Measurements from ENCODE around the gene ATP6V1F.
A peak's percentile ranks its signal among the peaks of the same experiment; 100 is the strongest.

The ATP6V1F gene

DNA sequence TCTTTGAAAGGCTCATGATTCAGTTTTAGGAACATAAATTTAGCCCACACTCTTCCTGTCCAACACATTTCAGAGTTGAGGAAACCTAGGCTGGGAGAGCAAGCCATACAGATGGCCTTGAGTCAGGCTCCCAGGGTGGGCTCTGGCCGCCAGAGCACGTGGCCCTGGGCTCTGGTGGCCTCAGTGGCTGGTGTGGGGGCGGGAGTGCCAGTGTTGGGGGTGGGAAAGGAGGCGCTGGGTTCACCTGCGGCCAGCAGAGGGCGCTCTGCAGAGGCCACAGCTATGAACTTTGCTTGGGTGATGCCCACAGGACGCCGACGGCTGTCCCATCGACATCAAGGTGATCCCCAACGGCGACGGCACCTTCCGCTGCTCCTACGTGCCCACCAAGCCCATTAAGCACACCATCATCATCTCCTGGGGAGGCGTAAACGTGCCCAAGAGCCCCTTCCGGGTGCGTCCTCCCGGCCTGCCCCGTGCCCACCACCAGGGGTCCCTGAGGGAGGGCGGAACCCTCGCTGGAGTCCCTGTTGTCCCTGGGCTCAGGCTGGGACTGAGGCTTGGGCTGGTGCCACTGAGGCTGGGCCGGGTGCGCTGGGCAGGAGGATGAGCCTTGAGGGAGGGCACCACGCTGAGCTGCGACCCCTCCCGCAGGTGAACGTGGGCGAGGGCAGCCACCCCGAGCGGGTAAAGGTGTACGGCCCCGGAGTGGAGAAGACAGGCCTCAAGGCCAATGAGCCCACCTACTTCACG, 20.6 kb upstream of the ATP6V1F start:
- peak; percentile 91 for FAIRE-seq

DNA sequence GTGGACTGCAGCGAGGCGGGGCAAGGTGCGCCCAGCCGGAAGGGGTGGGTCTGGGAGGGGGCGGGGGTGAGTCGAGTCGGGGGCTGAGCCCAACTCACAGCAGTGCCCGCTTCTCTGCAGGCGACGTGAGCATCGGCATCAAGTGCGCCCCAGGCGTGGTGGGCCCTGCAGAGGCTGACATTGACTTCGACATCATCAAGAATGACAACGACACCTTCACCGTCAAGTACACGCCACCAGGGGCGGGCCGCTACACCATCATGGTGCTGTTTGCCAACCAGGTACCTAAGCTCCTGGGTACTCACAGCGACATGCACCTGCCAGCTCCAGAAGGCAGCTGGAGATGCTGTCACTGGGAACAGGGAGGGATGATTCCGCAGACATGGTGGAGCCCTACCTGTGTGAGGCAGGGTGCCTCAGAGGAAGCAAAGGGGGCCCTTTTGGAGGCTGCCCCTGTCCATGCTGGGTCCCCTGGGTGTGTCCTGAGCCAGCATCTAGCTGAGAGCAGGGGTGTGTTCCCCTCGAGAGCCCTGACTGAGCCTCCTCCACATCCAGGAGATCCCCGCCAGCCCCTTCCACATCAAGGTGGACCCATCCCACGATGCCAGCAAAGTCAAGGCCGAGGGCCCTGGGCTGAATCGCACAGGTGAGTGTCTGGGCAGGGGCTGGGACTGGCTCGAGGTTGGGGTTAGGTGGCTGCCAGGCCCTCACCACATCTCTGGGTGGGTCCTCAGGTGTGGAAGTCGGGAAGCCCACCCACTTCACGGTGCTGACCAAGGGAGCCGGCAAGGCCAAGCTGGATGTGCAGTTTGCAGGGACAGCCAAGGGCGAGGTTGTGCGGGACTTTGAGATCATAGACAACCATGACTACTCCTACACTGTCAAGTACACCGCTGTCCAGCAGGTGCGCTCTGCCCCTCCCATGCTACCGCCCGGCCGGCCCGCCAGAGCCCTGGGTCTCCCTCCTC, 19.7 kb upstream of the ATP6V1F start:
- TF ChIP-seq PAX5 (IDR thresholded peaks at IDR 0.05; ENCODE audit: insufficient read depth, low read length, severe bottlenecking) (no peak), SPI1 (IDR thresholded peaks at IDR 0.05; ENCODE audit: low read depth, low read length) (no peak), POLR2AphosphoS5 (IDR thresholded peaks at IDR 0.05; ENCODE audit: low read depth, low read length) (no peak), POLR2A (IDR thresholded peaks at IDR 0.05; ENCODE audit: low read depth, low read length) (no peak), TAF1 (IDR thresholded peaks at IDR 0.05; ENCODE audit: low read depth, low read length) (no peak), POU2F2 (IDR thresholded peaks at IDR 0.05; ENCODE audit: low read depth, low read length) (no peak)
- no peak for DNase-seq (ENCODE audit: insufficient read length, low spot score)
- FAIRE-seq = no peak

More for the DNA sequence above, 20.6 kb upstream of the ATP6V1F start:
- DNase-seq (ENCODE audit: insufficient read length, low spot score) = peak; percentile 93
- no peak for TF ChIP-seq POLR2AphosphoS5 (IDR thresholded peaks at IDR 0.05; ENCODE audit: low read depth, low read length)
- TF ChIP-seq POLR2A (IDR thresholded peaks at IDR 0.05; ENCODE audit: low read depth, low read length) = no peak
- no peak for TF ChIP-seq PAX5 (IDR thresholded peaks at IDR 0.05; ENCODE audit: insufficient read depth, low read length, severe bottlenecking)
- no peak for TF ChIP-seq POU2F2 (IDR thresholded peaks at IDR 0.05; ENCODE audit: low read depth, low read length)
- no peak for TF ChIP-seq SPI1 (IDR thresholded peaks at IDR 0.05; ENCODE audit: low read depth, low read length)
- no peak for TF ChIP-seq TAF1 (IDR thresholded peaks at IDR 0.05; ENCODE audit: low read depth, low read length)

DNA sequence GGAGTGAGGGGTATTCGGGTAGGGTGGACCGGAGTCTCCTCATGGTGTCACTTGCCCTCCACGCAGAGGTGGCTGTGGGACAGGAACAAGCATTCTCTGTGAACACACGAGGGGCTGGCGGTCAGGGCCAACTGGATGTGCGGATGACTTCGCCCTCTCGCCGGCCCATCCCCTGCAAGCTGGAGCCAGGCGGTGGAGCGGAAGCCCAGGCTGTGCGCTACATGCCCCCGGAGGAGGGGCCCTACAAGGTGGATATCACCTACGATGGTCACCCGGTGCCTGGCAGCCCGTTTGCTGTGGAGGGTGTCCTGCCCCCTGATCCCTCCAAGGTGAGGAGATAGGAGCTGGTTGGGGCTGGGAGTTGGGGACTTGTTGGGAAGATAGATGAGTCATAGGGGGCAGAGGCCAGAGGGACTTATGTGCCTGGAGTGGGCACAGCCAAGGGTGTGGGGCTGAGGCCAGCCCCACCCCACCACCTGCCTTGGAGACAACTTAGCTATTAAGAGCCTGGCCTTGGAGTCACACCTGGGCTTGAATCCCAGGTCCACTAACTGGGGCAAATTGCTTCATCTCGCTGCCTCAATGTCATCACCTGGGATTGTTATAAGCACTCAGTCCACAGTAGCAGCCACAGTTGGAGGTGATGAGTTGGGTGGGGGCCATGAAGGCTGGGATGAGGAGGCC, 18.6 kb upstream of the ATP6V1F start:
- TF ChIP-seq POLR2AphosphoS5 (IDR thresholded peaks at IDR 0.05; ENCODE audit: low read depth, low read length) = no peak
- no peak for TF ChIP-seq POLR2A (IDR thresholded peaks at IDR 0.05; ENCODE audit: low read depth, low read length)
- no peak for TF ChIP-seq PAX5 (IDR thresholded peaks at IDR 0.05; ENCODE audit: insufficient read depth, low read length, severe bottlenecking)
- TF ChIP-seq POU2F2 (IDR thresholded peaks at IDR 0.05; ENCODE audit: low read depth, low read length) = no peak
- no peak for TF ChIP-seq TAF1 (IDR thresholded peaks at IDR 0.05; ENCODE audit: low read depth, low read length)
- no peak for TF ChIP-seq SPI1 (IDR thresholded peaks at IDR 0.05; ENCODE audit: low read depth, low read length)
- FAIRE-seq (no peak), DNase-seq (ENCODE audit: insufficient read length, low spot score) (no peak)

GRCh38 chr7:128844777-128845311, 17.8 kb upstream of the ATP6V1F start:
- no peak for FAIRE-seq
- TF ChIP-seq POU2F2 (IDR thresholded peaks at IDR 0.05; ENCODE audit: low read depth, low read length) (no peak), POLR2AphosphoS5 (IDR thresholded peaks at IDR 0.05; ENCODE audit: low read depth, low read length) (no peak), TAF1 (IDR thresholded peaks at IDR 0.05; ENCODE audit: low read depth, low read length) (no peak)
- DNase-seq (ENCODE audit: insufficient read length, low spot score) = no peak

DNA sequence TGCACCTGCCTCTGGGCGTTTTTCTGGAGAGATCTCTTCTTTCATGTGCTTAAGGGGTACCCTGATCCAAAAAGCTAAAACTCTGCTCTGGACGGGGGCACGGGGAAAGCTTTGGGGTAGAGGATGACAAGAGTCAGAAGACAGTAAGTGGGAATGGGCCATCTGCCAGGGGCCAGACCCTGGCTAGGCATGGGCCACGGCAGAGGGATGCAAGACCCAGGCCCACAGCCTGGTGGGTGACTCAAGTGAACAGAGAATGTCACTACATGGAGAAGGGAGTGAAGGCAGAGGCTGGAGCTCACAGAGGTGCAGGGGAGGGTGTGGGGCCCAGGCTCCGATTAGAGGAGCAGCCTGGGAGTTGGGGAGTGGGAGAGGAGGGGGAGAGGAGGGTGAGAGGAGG, 17.2 kb upstream of the ATP6V1F start:
- DNase-seq (ENCODE audit: insufficient read length, low spot score) (no peak), FAIRE-seq (no peak)
- TF ChIP-seq PAX5 (IDR thresholded peaks at IDR 0.05; ENCODE audit: insufficient read depth, low read length, severe bottlenecking) (no peak), SPI1 (IDR thresholded peaks at IDR 0.05; ENCODE audit: low read depth, low read length) (no peak), POLR2AphosphoS5 (IDR thresholded peaks at IDR 0.05; ENCODE audit: low read depth, low read length) (no peak), POLR2A (IDR thresholded peaks at IDR 0.05; ENCODE audit: low read depth, low read length) (no peak), TAF1 (IDR thresholded peaks at IDR 0.05; ENCODE audit: low read depth, low read length) (no peak), POU2F2 (IDR thresholded peaks at IDR 0.05; ENCODE audit: low read depth, low read length) (no peak)

- DNase-seq (ENCODE audit: insufficient read length, low spot score) (no peak), FAIRE-seq (no peak)
- TF ChIP-seq POLR2A (IDR thresholded peaks at IDR 0.05; ENCODE audit: low read depth, low read length) = no peak
- TF ChIP-seq PAX5 (IDR thresholded peaks at IDR 0.05; ENCODE audit: insufficient read depth, low read length, severe bottlenecking) = no peak
- TF ChIP-seq POLR2AphosphoS5 (IDR thresholded peaks at IDR 0.05; ENCODE audit: low read depth, low read length) = no peak
- no peak for TF ChIP-seq POU2F2 (IDR thresholded peaks at IDR 0.05; ENCODE audit: low read depth, low read length)
- no peak for TF ChIP-seq TAF1 (IDR thresholded peaks at IDR 0.05; ENCODE audit: low read depth, low read length)
- no peak for TF ChIP-seq SPI1 (IDR thresholded peaks at IDR 0.05; ENCODE audit: low read depth, low read length)
These were observed 16.7 kb upstream of the ATP6V1F start for GRCh38 chr7:128845987-128846386.

- TF ChIP-seq POLR2A (IDR thresholded peaks at IDR 0.05; ENCODE audit: low read depth, low read length) = no peak
- TF ChIP-seq POU2F2 (IDR thresholded peaks at IDR 0.05; ENCODE audit: low read depth, low read length) = no peak
- TF ChIP-seq PAX5 (IDR thresholded peaks at IDR 0.05; ENCODE audit: insufficient read depth, low read length, severe bottlenecking) = no peak
- TF ChIP-seq SPI1 (IDR thresholded peaks at IDR 0.05; ENCODE audit: low read depth, low read length) = no peak
- no peak for TF ChIP-seq TAF1 (IDR thresholded peaks at IDR 0.05; ENCODE audit: low read depth, low read length)
- no peak for TF ChIP-seq POLR2AphosphoS5 (IDR thresholded peaks at IDR 0.05; ENCODE audit: low read depth, low read length)
- no peak for DNase-seq (ENCODE audit: insufficient read length, low spot score)
- FAIRE-seq = no peak
These were observed 15.7 kb upstream of the ATP6V1F start for GRCh38 chr7:128846781-128847444.

- FAIRE-seq = no peak
- DNase-seq (ENCODE audit: insufficient read length, low spot score) = no peak
These were observed 14.9 kb upstream of the ATP6V1F start for GRCh38 chr7:128847721-128848211.

More at GRCh38 chr7:128847721-128848211, 14.9 kb upstream of the ATP6V1F start:
- no peak for TF ChIP-seq SPI1 (IDR thresholded peaks at IDR 0.05; ENCODE audit: low read depth, low read length)
- TF ChIP-seq PAX5 (IDR thresholded peaks at IDR 0.05; ENCODE audit: insufficient read depth, low read length, severe bottlenecking) = no peak
- no peak for TF ChIP-seq POU2F2 (IDR thresholded peaks at IDR 0.05; ENCODE audit: low read depth, low read length)
- TF ChIP-seq POLR2AphosphoS5 (IDR thresholded peaks at IDR 0.05; ENCODE audit: low read depth, low read length) = no peak
- no peak for TF ChIP-seq TAF1 (IDR thresholded peaks at IDR 0.05; ENCODE audit: low read depth, low read length)
- TF ChIP-seq POLR2A (IDR thresholded peaks at IDR 0.05; ENCODE audit: low read depth, low read length) = no peak

All from GM12891 (cell line).